Stimulated activated naive B cell treated with anti-CD40 and anti-IgM and Interleukin-4, amounts not matched to agents 10 μg/mL and 1 μg/mL and 100 μg/mL, for 72 hours (primary cell): ENCODE results near the gene STAG1.
A peak's percentile ranks its signal among the peaks of the same experiment; 100 is the strongest.
"Not testable (repeated sequence)": the region's sequence is repeated elsewhere in the genome, so short reads cannot be mapped to it uniquely, and the experiment has no call there.

ENCODE experiments used
- ATAC-seq, 2 donors: fragments of 150-1000 bp; cut with Tn5 transposase; replicated peaks; 2 replicates each; pipeline ENCODE4 v1.10.0; 2021; ENCODE audit warnings: moderate library complexity in 1 of 2
- DNase-seq: peaks from one replicate; pipeline ENCODE4 v3.0.0; 2021
- H3K27ac Mint-ChIP-seq: one replicate; pipeline ENCODE4 v1.8.0; 2022; ENCODE audit warnings: mild to moderate bottlenecking, mixed read lengths
- H3K27me3 Mint-ChIP-seq, 2 donors: one replicate each; pipeline ENCODE4 v1.8.0; 2022; ENCODE audit warnings: mixed read lengths in 2 of 2
- H3K36me3 Mint-ChIP-seq, 2 donors: one replicate each; pipeline ENCODE4 v1.8.0; 2022; ENCODE audit warnings: mixed read lengths in 2 of 2, mild to moderate bottlenecking in 1 of 2
- H3K4me1 Mint-ChIP-seq, 2 donors: one replicate each; pipeline ENCODE4 v1.8.0; 2022; ENCODE audit warnings: mixed read lengths in 2 of 2, mild to moderate bottlenecking in 1 of 2
- H3K4me3 Mint-ChIP-seq, 2 donors: one replicate each; pipeline ENCODE4 v1.8.0; 2022; ENCODE audit warnings: mild to moderate bottlenecking in 2 of 2, mixed read lengths in 2 of 2, moderate library complexity in 1 of 2
- H3K9me3 Mint-ChIP-seq, 2 donors: one replicate each; pipeline ENCODE4 v1.8.0; 2022; ENCODE audit warnings: mixed read lengths in 2 of 2, mild to moderate bottlenecking in 1 of 2

The STAG1 gene

GRCh38 chr3:136752172-136752421 is at the start of gene STAG1:
Gene STAG1 (minus strand): TSS chr3:136752378. CDS start chr3:136630898, 121,480 bp downstream.
- Mint-ChIP-seq H3K4me1 (peaks cover 25 to 43% of the 10 kb centered on the region in 2 donors), H3K27me3 (no peaks in the 10 kb centered on the region), H3K36me3 (peaks cover 0 to 3% of the 10 kb centered on the region in 2 donors), H3K9me3 (no peaks in the 10 kb centered on the region), H3K4me3 (peak within 1 kb of the TSS; percentile 85 to 95), H3K27ac (peak within 1 kb of the TSS; percentile 100)
- ATAC-seq (no peak), DNase-seq (no peak)

- not testable (repeated sequence) for H3K27ac Mint-ChIP-seq, ATAC-seq, H3K27me3 Mint-ChIP-seq, H3K36me3 Mint-ChIP-seq, H3K4me1 Mint-ChIP-seq, H3K4me3 Mint-ChIP-seq, DNase-seq, H3K9me3 Mint-ChIP-seq
Observed at GRCh38 chr3:136801146-136801545, 49.0 kb upstream of the STAG1 start.

- no peak overlapping the region for H3K27ac Mint-ChIP-seq
- no peak for ATAC-seq
Observed at GRCh38 chr3:136792556-136793330, 40.6 kb upstream of the STAG1 start.

DNA sequence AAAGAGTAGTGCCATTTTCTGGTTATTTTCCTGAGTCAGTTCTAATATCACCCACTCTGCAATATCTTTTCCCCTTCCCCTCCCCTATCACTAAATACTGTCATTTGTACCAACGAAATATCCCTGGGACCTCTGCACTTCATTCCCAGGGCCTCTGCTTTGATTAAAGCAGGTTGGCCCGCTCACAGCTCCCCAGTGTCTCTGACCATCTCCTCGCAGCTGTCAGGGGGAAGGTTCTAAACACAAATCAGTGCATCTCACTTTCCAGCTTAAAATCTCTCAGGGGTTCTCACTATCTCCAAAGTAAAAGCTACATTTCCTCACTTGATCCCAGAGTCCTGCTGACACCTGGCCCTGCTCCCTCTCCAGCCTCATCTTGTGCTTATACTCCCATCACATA is 38.6 kb upstream of the STAG1 start:
- ATAC-seq, result no peak
- Mint-ChIP-seq H3K9me3 (no peaks in the 10 kb centered on the region), H3K4me3 (no peak overlapping the region), H3K36me3 (no peaks in the 10 kb centered on the region), H3K4me1 (peaks cover 5 to 20% of the 10 kb centered on the region in 2 donors), H3K27ac (no peak overlapping the region), H3K27me3 (peaks cover 0 to 5% of the 10 kb centered on the region in 2 donors)
- no peak for DNase-seq

More at GRCh38 chr3:136792556-136793330, 40.6 kb upstream of the STAG1 start:
- Mint-ChIP-seq H3K36me3 (no peaks in the 10 kb centered on the region), H3K27me3 (peaks cover 0 to 5% of the 10 kb centered on the region in 2 donors), H3K4me1 (peaks cover 1 to 6% of the 10 kb centered on the region in 2 donors), H3K4me3 (no peak overlapping the region), H3K9me3 (no peaks in the 10 kb centered on the region)
- no peak for DNase-seq

GRCh38 chr3:136789976-136790375 is 37.8 kb upstream of the STAG1 start:
- H3K4me3 Mint-ChIP-seq, result no peak overlapping the region
- H3K9me3 Mint-ChIP-seq, result no peaks in the 10 kb centered on the region
- H3K4me1 Mint-ChIP-seq, result peaks cover 5 to 20% of the 10 kb centered on the region in 2 donors
- DNase-seq (no peak), ATAC-seq (no peak)
- H3K27me3 Mint-ChIP-seq, result peaks cover 0 to 5% of the 10 kb centered on the region in 2 donors
- H3K27ac Mint-ChIP-seq, result no peak overlapping the region
- H3K36me3 Mint-ChIP-seq, result no peaks in the 10 kb centered on the region

- Mint-ChIP-seq H3K27ac (no peak overlapping the region), H3K27me3 (peaks cover 0 to 5% of the 10 kb centered on the region in 2 donors), H3K36me3 (no peaks in the 10 kb centered on the region), H3K4me1 (peaks cover 3 to 14% of the 10 kb centered on the region in 2 donors), H3K9me3 (no peaks in the 10 kb centered on the region), H3K4me3 (no peak overlapping the region)
- DNase-seq (no peak), ATAC-seq (no peak)
Observed at GRCh38 chr3:136788154-136788553, 36.0 kb upstream of the STAG1 start.

DNA sequence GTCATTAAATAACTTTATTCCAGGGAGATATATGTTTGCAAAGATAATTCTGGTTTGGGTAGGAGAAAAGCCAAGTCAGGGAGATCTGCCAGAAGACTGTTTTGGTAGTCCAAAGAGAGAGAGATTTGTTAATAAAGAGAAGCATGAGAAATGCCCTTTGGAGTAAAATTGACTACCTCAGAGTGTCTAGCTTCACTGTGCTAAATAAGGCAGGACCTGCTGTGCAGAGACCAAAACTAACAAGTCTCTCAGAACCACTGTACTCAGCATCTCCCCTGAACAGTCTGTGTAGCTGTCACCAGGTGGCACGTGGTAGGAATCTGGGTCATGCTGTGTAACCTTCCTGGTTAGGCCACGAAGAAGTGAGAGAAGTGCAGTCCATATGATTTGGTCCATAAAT is 35.2 kb upstream of the STAG1 start:
- peak overlapping the region; percentile 42 for H3K27ac Mint-ChIP-seq
- peaks cover 0 to 3% of the 10 kb centered on the region in 2 donors for H3K27me3 Mint-ChIP-seq
- H3K9me3 Mint-ChIP-seq, result no peaks in the 10 kb centered on the region
- ATAC-seq (peak; percentile 77 to 84), DNase-seq (no peak)
- no peak overlapping the region for H3K4me3 Mint-ChIP-seq
- H3K4me1 Mint-ChIP-seq, result peaks cover 3 to 14% of the 10 kb centered on the region in 2 donors
- H3K36me3 Mint-ChIP-seq, result no peaks in the 10 kb centered on the region

DNA sequence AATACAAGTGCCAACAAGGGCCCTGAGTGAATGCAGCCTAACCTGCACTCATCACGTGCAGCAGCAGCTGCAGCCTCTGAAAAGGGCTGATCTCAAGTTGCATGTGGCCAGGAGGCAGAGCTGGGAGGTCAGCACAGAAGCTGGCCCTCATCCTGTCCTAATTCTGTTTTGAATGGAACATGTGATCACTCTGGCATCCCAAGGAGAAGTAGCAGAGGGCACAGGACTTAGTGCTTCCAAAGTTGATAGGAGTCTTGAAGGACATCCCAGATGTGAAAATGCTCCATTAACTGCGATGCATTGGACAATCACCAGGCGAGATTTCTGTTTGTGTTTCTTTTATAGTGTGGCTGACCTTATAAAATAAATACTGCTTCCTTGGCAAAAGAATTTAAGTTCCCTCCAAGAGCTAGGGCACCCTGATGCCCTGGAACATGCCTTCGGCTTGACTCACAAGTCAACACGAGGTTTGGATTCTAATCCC is 31.6 kb upstream of the STAG1 start:
- H3K4me1 Mint-ChIP-seq, result peaks cover 3 to 14% of the 10 kb centered on the region in 2 donors
- H3K27ac Mint-ChIP-seq, result no peak overlapping the region
- no peak overlapping the region for H3K4me3 Mint-ChIP-seq
- no peaks in the 10 kb centered on the region for H3K27me3 Mint-ChIP-seq
- DNase-seq (no peak), ATAC-seq (no peak)
- H3K9me3 Mint-ChIP-seq, result no peaks in the 10 kb centered on the region
- H3K36me3 Mint-ChIP-seq, result no peaks in the 10 kb centered on the region

DNA sequence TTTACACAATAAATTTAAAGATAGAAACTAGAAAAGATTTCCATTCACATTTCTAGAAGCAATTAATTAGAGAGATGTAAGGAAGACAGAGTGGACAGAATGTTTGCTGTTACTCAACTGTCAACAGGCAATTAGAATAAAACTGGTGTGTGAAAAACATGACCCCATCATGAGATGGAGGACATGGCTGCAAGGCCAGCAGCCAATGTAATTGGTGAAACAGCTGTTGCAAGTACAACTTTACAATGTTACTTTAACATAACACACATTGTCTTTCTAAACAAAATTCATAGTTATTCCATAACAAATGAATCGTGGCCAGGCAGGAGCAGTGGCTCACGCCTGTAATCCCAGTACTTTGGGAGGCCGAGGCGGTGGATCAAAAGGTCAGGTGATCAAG is 28.6 kb upstream of the STAG1 start:
- H3K9me3 Mint-ChIP-seq, result no peaks in the 10 kb centered on the region
- no peaks in the 10 kb centered on the region for H3K36me3 Mint-ChIP-seq
- no peak overlapping the region for H3K4me3 Mint-ChIP-seq
- ATAC-seq, result no peak
- no peaks in the 10 kb centered on the region for H3K4me1 Mint-ChIP-seq
- no peak for DNase-seq
- H3K27ac Mint-ChIP-seq, result no peak overlapping the region
- no peaks in the 10 kb centered on the region for H3K27me3 Mint-ChIP-seq

DNA sequence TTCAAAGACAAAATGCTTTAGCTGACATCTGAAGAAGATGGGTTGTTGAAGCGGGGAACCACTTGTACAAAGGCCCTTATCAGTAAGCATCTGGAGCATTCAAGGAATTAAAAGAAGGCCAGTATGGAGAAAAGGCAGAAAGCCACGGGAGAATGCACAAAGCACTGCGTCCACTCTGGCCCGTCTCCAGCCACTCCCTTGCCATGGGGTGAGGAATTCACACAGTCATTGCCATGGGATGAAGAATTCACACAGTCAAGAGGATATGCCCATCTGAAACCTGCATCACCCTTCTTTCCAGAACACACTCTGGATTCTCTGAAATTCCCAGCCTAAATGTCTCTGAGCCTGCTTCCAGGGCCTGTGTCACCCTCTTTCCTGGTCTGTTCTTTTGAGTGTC is 26.7 kb upstream of the STAG1 start:
- no peak for ATAC-seq
- Mint-ChIP-seq H3K36me3 (no peaks in the 10 kb centered on the region), H3K4me1 (no peaks in the 10 kb centered on the region), H3K27me3 (no peaks in the 10 kb centered on the region), H3K9me3 (peaks cover 0 to 1% of the 10 kb centered on the region in 2 donors), H3K27ac (no peak overlapping the region), H3K4me3 (no peak overlapping the region)
- DNase-seq, result no peak

DNA sequence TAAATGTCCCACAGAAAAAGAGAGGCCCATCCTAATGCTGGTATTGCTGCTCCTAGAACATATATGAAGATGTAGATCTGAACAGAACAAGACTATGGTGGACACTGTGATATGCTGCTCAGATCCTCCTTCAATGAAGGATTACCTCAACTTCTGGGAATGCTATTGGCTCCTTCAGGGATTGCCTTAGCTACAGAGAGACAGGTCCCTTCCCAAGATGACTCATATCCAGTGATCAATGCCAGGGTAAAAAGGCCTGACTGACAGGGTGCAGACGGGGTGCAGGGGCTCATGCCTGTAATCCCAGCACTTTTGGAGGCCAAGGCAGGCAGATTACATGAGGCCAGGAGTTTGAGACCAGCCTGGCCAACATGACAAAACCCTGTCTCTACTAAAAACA is 20.5 kb upstream of the STAG1 start:
- Mint-ChIP-seq H3K27ac (no peak overlapping the region), H3K4me3 (no peak overlapping the region), H3K4me1 (no peaks in the 10 kb centered on the region), H3K9me3 (peaks cover 0 to 1% of the 10 kb centered on the region in 2 donors), H3K36me3 (no peaks in the 10 kb centered on the region), H3K27me3 (no peaks in the 10 kb centered on the region)
- DNase-seq (no peak), ATAC-seq (no peak)

DNA sequence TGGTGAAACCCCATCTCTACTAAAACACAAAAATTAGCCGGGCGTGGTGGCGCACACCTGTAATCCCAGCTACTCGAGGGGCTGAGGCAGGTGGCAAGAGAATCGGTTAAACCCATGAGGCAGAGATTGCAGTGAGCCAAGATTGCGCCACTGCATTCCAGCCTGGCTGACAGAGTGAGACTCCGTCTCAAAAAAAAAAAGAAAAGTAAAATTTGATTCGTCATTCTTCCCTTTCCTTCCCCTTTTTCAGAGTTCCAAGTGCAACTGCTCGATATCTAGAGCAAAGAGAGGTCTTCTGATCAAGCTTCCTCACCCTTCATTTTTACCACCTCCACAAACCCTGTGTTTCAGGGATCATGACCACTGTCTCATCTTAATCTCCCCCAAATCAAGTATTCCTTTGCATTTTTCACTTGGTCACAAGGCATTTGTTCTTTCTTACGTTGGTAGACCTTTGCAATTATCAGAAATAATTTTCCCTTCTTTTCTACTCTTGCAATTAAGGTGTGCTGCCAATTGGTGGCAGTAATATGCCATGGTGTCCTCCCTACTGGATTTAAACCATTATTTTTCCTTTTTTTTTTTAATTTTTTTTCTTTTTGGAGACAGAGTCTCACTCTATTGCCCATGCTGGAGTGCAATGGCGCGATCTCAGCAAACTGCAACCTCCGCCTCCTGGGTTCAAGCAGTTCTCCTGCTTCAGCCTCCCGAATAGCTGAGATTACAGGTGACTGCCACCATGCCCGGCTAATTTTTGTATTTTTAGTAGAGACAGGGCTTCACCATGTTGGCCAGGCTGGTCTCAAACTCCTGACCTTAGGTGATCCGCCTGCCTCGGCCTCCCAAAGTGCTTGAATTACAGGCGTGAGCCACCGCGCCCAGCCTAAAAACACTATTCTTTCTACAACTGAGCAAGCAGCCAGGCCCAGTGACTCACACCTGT is 6.3 kb upstream of the STAG1 start:
- not testable (repeated sequence) for H3K27me3 Mint-ChIP-seq, ATAC-seq, H3K27ac Mint-ChIP-seq, DNase-seq
- peaks cover 13 to 18% of the 10 kb centered on the region in 2 donors for H3K4me1 Mint-ChIP-seq
- peak overlapping the region; percentile 26 to 33 for H3K4me3 Mint-ChIP-seq
- H3K9me3 Mint-ChIP-seq, result peaks cover 17 to 19% of the 10 kb centered on the region in 2 donors
- peaks cover 15% of the 10 kb centered on the region in 2 donors for H3K36me3 Mint-ChIP-seq

DNA sequence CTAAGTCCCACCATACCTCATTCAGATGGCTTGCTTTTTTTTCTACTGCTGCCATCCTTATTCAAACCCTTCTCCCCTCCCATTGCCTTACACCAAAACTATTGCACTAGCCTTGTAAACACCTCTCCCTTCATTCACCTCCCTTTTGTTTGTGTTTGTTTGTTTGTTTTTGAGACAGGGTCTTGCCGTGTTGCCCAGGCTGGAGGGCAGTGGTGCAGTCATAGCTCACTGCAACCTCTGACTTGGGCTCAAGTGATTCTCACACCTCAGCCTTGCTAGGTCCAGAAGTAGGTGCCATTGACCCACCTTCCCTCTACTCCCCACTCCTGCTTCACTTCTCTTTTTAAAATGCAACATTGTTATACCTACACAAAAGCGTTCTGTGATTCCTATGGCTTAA is 3.0 kb upstream of the STAG1 start:
- ATAC-seq (no peak), DNase-seq (no peak)
- H3K4me3 Mint-ChIP-seq, result no peak overlapping the region
- H3K27ac Mint-ChIP-seq, result peak overlapping the region; percentile 77
- H3K36me3 Mint-ChIP-seq, result peaks cover 4 to 5% of the 10 kb centered on the region in 2 donors
- H3K9me3 Mint-ChIP-seq, result peaks cover 2 to 3% of the 10 kb centered on the region in 2 donors
- peaks cover 23 to 33% of the 10 kb centered on the region in 2 donors for H3K4me1 Mint-ChIP-seq
- peaks cover 0 to 4% of the 10 kb centered on the region in 2 donors for H3K27me3 Mint-ChIP-seq

GRCh38 chr3:136753326-136753939 is 1.3 kb upstream of the STAG1 start:
- H3K9me3 Mint-ChIP-seq, result peaks cover 2 to 3% of the 10 kb centered on the region in 2 donors
- DNase-seq, result no peak
- H3K36me3 Mint-ChIP-seq, result peaks cover 2 to 5% of the 10 kb centered on the region in 2 donors
- H3K4me1 Mint-ChIP-seq, result peaks cover 28 to 46% of the 10 kb centered on the region in 2 donors
- H3K27me3 Mint-ChIP-seq, result peaks cover 0 to 3% of the 10 kb centered on the region in 2 donors
- peak overlapping the region; percentile 100 for H3K27ac Mint-ChIP-seq
- peak overlapping the region; percentile 80 to 95 for H3K4me3 Mint-ChIP-seq
- no peak for ATAC-seq
